HG03039 (cell line): ENCODE measurements around the gene CPSF7.
"Not testable (repeated sequence)": the region's sequence is repeated elsewhere in the genome, so short reads cannot be mapped to it uniquely, and the experiment has no call there.

ENCODE experiments used
- ATAC-seq: cut with Tn5 transposase; IDR thresholded peaks from one replicate; pipeline ENCODE4 v1.9.1; 2021; ENCODE audit warnings: mild to moderate bottlenecking, moderate library complexity; ENCODE audit not compliant: unreplicated experiment

The CPSF7 gene

DNA sequence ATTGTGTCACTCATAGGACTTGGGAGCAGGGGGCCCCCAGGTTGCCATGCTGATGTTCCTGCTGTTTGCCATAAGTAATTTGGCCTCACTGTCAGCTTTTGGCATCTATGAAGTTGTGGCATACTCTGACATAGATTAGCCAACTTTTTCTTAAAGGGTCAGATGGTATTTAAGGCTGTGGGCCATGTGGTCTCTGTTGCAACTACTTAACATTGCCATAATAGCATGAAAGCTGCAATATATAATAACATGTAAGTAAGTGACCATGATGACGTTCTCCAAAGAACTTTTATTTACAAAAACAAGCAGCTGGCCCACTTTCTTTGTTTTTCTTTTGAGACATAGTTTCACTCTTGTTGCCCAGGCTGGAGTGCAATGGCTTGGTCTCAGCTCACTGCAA is 39.6 kb downstream of the CPSF7 start:
- ATAC-seq, result no peak

DNA sequence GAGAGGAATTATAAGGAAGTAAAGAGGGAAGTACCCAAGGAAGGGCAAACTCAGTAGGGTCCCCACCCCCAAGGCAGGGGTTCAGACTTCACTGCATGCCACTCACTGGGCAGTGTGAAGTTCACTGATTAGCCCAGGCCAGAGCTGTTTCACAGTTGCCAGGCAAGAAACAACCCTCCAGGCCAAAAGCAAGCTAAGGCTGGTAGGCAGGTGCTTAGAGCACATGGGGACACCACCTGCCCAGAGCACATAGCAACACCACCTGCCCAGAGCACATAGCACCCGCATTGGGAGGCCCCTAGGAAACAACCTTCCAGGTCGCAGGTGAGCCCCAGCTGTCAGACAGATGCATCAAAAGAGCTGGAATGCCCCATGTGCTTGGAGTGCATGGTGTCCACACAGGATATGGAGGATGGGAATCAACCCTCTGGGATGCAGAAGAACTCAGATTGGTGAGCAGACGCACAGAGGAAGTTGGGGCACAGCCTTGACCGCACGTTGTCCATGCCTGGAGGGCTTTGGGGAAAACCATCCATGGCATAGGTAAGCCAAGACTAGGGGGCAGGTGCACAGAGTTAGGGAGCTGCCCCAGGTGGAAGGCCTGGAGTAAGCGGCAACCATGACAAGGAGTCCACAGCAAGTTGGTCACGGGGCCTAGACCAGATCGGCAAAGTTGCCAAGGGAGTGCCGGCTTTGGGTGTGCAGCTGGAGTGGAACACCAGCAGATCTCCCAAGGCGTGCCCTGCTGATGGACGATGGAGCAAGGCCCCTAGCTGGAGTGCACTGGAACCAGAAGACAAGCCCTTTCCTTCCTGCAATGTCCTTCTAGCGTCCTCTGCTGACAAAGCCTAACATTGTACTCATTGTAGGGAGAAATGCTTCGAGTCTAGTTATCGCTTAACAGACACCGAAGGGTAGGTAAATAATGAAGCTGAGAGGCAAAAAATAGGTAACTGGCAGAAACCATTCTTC is 45.2 kb downstream of the CPSF7 start:
- ATAC-seq, result no peak

DNA sequence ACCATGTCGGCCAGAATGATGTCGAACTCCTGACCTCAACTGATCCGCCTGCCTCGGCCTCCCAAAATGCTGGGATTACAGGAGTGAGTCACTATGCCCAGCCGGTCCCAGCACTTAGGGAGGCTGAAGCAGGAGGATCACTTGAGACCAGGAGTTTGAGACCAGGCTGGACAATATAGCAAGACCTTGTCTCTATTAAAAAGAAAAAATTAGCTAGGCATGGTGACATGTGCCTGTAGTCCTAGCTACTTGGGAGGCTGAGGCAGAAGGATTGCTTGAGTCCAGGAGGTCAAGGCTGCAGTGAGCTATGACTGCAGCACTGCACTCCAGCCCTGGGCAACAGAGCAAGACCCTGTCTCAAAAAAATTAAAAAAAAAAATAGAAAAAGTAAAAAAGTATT is 45.9 kb downstream of the CPSF7 start:
- not testable (repeated sequence) for ATAC-seq

DNA sequence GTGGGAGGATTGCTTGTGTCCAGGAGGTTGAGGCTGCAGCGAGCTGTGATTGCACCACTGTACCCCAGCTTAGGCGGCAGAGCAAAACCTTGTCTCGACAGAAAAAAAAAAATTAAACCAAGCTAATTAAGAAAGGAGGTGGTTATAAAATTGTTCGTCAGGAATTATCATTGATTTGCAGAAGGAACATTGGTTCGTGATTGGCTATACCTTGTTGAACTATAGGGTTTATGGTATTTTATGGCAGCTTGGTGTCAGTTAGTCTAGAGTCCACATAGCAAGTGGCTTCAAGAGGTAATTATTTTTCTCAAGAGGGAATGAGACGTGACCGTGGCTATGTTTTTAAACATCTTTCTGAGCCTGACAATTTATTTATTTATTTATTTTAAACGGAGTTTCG is 48.9 kb downstream of the CPSF7 start:
- ATAC-seq, result no peak

DNA sequence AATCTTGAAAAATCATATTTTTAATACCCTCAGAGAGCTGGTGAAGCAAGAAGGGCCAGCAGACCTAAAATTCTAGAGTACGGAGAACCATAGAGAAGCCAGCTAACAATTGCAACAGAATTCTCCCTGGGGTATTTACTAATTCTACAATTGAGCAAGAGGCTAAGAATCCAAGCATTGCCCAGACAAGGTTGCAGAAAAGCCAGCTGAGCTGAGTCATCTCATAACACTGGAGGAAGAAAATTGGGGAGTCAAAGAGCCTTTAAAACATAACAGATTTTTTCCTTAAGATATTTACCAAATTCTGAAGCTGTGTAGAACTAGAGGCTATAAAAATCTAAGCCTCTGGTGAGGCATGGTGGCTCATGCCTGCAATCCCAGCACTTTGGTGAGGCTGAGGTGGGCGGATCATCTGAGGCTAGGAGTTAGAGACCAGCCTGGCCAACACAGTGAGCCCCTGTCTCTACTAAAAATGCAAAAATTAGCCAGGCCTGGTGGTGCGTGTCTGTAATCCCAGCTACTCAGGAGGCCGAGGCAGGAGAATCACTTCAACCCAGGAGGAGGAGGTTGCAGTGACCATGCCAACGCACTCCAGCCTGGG is 51.0 kb downstream of the CPSF7 start:
- ATAC-seq, result no peak

DNA sequence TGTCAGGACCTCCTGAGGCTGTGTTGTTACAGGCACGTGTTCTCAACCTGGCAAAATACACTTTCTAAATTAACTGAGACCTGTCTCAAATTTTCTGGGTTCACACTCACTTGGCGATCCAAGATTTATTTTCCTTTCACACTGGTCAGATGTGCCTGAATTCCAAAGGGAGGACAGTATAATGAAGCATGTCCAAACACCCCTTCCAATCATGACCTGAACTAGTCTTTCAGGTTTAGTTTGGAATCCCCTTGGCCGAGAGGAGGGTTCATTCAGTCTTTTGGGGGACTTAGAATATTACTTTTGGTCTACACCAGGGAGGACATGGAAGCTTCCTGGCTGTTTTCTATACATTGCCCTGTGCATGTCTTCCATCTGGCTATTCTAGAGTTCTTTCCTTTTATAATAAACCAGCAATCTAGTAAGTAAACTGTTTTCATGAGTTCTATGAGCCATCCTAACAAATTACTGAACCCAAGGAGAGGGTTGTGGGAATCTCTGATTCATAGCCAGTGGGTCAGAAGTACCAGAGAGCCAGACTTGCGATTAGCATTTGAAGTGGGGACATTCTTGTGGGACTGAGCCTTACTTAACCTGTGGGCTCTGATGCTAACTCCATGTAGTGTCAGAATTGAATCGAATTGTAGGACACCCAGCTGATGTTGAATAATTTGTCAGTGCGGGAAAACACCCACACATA is 52.2 kb downstream of the CPSF7 start:
- ATAC-seq, result no peak

DNA sequence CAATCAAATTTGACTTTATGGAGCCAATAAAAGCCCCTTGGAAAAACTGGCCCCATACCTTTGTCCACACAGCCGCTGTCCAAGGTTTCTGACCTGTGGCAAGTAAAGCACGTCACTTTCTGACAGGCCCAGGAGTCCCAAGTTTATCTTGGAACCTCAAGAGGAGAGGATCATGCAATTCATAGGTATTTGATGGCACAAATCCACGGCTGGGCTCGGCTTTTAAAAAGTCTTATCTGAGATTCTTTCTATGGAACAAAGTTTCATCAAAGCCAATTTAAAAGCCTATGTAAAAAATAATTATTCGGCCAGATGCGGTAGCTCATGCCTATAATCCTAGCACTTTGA is 54.0 kb downstream of the CPSF7 start:
- ATAC-seq, result no peak

DNA sequence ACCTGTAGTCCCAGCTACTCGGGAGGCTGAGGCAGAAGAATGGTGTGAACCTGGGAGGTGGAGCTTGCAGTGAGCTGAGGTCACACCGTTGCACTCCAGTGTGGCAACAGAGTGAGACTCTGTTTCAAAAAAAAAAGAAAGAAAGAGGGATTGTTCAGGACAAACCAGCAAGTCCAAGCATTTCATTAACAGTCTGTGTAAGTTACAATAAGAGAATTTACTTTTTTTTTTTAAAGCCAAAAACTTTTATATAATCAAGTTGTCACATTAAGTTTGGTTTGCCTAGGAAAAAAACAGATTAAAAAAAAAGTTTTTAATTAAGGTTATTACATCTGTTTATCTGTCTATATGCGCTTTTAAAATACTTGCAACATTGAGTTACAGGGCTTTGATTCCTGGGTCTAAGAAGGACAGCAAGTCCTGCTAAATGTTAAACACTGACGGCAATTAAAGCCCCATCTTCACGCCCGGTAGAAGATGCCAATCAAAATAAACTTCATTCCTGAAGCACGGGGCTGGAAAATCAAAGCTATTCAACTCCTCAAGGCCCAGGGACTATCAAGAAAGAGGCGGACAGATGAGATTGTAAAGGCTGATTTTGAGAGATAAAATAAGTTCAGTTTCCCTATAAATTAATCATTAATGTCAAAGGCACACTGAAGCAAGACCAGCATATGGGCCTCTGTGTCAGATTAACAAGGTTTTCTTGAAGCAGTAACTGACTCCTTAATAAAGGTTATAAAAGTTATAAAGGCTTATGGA is 56.9 kb downstream of the CPSF7 start:
- no peak for ATAC-seq

DNA sequence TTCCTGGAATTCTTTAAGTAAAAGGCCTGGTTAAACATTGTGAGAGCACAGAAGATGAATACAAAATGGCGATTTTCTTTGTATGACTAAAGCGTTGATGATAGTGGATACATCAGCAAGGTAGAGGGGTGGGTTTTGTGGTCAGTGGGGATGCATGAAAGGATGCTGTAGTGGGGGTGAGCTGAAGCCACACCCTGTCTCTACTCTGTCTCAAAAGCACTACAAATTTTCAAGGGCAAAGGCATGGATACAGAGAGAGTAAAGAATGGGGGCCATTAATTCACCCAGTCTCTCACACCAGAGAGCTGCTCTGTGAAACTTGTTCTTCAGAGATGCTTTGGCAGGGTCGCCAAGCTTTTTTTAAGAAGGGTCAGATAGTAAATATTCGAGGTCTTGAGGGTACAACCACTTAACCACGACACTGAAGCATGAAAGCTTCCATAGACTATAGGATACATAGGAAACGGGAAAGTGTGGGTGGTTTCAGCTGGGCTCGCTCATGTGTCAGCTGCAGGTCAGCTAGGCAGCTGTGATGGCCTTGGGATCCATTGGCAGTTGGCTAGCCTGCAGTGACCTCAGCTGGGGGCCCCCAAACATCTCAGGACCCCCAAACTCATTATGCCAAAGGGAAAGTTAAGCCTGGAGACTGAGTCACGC is 59.3 kb downstream of the CPSF7 start:
- ATAC-seq, result no peak

DNA sequence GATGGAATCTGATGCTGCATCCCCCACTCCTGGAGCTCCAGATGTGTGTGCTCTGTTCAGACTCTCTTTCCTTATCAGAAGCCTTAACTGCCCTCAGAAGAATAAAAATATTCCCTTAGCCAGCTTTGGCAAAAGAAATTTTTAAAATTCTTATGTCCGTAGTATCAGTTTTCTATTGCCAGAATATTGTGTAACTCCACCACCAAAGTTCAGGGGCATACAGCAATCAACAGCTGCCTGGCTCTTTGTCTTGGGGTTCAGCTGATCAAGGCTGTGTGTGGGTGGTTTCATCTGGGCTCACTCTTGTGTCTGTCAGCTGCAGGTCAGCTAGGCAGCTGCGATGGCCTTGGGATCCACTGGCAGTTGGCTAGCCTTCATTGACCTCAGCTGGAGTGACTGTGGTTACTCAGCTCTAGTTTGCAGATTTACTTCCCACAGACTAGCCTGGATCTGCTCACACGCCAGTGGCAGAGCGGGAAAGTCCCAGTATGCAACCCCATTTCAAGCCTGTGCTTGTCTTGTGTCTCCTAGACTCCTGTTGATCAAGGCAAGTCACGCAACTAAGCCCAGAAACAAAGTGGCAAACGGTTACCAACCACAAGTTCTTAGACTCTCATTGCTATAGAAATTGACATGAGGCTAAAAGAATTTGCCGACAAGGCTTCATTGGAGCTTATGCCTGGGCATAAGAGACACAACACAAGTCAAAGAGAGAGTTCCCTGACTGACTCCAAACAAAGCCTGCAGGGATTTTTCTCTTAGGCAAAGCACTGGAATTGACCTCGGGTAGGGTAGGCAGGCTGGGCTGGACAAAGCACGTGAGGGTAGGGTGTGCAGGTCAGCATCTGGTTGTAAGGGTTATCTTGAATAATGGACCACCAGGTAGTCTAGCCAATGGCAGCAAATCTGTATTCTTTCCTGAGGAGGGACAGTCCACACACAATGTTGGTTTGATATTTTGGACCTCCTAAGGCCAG is 60.1 kb downstream of the CPSF7 start:
- ATAC-seq, result no peak

DNA sequence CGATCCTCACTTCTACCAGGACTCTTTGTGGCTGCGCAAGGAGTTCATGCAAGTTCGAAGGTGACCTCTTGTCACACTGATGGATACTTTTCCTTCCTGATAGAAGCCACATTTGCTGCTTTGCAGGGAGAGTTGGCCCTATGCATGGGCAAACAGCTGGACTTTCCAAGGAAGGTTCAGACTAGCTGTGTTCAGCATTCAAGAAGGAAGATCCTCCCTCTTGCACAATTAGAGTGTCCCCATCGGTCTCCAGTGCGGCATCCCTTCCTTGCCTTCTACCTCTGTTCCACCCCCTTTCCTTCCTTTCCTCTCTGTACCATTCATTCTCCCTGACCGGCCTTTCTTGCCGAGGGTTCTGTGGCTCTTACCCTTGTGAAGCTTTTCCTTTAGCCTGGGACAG is 61.1 kb downstream of the CPSF7 start:
- ATAC-seq, result no peak

DNA sequence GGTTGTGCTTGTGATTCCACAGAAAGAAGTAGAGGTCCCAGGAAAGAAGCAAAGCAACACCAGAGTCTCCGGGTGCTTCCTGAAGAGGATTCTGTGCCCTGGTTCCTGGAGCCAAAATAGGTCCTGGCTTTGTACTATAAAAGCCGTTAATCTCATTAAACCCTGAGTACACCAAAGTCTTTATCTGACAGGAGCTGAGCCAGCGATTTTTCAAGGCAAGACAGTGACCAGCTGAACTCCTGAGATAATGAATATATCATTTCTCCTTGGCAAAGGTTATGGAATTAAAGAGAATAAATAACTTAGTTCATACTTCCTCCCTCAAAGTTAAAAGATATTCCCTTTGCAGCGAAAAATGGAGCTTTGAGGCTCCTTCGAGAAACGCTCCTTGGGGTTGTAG is 62.4 kb downstream of the CPSF7 start:
- no peak for ATAC-seq

DNA sequence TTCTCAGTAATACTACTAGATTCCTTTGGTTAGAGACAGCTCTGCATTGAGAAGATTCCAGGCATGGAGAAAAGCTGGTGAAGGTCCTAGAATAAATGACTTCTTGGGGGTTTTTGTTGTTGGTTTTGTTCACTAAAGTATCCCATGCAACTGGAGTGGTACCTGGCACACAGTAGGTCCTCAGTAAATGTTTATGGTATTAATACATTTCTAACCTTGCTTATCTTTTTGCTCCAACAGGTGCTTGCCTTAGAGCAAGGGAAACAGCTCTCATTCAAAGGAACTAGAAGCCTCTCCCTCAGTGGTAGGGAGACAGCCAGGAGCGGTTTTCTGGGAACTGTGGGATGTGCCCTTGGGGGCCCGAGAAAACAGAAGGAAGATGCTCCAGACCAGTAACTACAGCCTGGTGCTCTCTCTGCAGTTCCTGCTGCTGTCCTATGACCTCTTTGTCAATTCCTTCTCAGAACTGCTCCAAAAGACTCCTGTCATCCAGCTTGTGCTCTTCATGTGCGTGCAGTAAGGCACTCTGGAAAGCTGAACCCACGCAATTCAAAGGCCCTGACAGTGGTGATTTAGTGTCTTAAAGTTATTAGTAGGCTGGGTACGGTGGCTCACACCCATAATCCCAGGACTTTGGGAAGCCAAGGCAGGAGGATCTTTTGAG is 65.6 kb downstream of the CPSF7 start:
- no peak for ATAC-seq

DNA sequence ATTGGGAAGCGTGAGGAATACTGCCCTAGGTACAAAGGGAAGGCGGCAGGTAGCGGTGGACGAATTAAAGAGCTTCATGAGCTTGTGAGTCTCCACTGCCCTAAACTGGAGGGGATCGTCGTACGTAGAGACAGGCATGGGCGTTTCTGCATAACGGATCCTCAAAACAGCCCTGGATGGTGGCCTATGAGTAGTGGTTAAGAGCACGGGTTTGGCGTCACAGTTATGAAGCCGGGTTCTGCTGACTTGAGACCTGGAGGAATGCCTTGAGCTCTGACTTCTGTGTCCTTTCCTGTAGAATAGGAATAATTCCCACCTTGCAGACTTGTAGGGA is 67.3 kb downstream of the CPSF7 start:
- no peak for ATAC-seq

DNA sequence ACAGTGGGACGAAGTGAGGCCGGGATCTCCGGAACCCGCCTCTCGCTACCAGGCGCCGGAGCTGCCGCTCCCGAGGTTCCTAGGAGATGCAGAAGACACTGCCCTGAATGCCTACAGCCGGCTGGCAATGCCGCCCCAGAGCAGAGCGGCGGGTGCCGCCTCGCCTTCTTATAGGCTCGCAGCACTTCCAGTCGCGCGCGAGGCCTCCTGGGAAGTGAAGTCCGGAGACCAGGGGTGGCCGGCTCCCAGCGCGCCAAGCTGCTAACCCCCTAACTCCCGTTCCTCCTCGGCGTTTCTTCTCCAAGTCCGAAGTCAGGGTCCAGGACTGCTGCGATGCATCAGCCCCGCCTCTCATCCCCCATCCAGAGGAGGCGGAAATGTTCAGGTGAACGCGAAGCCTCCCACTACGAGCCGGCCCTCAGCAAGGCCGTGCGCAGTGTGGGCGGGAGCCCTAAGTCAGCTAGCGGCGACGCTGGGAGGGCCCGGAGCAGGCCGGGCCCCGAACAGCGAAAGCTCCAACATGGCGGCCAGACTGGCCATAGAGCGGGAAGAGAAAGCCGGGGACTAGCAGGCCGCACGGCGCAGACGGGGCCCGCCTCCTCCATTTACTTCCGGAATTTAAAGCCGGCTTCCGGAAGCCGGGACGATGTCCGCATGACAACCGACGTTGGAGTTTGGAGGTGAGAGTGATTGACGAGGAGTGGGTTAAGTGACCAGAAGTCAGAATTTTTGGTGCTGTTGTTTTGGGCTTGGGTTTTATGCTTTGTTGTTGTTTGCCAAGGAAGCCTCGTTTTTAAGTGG is 67.8 kb downstream of the CPSF7 start, which contains the start of the genes CYB561A3 and TMEM138:
Gene CYB561A3, minus strand, starts transcription at position 142 of the 801 bp plus-strand sequence. CDS start 5,169 bp downstream, outside the sequence.
Gene TMEM138, plus strand, starts transcription at position 634 of the 801 bp plus-strand sequence. CDS start 2,017 bp downstream, outside the sequence.
- peak; percentile 82 for ATAC-seq

DNA sequence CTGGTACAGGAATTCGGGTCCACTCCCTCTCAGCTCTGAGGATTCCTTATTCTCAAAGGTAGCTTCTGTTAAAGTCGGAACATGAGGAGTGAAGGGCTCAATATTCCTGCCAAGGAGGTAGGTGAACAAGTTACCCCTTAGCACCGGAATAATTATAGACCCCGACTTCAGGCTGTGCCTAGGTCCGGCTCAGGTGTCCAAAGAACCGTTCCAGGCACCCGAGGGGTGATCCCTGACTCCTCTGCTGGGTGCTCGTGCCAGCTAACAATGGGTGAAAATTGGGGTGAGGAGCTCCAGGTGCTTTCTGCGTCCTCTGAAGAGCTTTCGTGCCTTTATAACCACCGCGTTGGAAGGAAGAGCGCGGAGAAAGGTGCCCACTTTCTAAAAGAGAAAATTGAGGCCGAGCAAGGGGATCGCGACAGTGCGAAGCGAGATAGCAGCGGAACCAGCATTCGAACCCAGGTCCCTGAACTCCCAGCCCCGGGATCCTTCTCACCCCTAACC is 68.5 kb downstream of the CPSF7 start:
- ATAC-seq, result no peak

DNA sequence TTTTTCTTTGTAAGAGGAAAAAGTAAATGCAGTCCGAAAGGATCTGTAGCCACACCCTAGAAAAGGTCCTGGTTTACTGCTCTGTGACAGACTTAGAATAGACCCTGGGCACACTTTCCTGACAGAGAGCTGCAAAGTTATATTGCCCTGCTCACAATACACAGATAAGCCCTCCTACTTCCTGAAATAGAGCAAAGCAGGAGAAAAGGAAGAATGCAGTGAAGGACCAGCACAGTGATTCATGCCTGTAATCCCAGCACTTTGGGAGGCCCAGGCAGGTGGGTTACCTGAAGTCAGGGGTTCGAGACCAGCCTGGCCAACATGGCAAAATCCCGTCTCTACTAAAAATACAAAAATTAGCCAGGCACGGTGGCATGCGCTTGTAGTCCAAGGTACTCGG is 70.3 kb downstream of the CPSF7 start:
- ATAC-seq, result no peak

DNA sequence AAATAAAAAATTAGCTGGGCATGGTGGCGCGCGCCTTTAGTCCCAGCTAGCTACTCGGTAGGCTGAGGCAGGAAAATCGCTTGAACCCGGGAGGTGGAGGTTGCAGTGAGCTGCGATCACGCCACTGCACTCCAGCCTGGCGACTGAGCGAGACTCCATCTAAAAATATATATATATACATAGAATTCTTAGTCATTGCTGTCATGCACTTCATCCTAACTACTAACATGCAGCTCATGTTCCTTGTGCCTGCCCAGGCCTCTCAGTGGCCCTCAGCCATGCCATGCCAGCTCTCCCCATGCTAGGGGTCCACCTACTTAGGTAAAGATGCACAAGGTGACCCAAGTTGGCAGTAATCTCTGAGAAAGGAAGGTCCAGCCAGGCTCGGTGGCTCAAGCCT is 71.2 kb downstream of the CPSF7 start:
- ATAC-seq, result no peak
